ENCODE measurements around the gene MSI2.

DNA sequence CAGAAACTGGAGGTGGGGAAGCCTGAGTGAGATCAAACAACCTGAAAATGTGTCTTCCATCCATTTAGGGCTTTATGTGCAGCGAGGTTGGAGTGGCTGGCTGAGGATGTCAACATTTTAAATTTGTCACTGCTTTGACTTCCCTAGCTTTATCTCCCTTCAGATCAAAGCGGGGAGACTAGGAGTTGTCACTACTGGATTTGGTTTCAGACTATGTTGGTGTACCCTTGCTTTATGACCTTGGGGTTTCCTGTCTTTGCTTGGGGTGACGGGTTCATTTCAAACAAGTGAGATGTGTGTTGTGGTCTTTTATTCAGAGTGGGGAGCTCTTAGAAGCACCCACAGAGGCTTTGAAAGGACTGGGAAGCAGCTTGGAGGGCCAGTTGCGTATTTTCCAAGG is 25.6 kb downstream of the MSI2 start:
- TF ChIP-seq, protein P1, sequence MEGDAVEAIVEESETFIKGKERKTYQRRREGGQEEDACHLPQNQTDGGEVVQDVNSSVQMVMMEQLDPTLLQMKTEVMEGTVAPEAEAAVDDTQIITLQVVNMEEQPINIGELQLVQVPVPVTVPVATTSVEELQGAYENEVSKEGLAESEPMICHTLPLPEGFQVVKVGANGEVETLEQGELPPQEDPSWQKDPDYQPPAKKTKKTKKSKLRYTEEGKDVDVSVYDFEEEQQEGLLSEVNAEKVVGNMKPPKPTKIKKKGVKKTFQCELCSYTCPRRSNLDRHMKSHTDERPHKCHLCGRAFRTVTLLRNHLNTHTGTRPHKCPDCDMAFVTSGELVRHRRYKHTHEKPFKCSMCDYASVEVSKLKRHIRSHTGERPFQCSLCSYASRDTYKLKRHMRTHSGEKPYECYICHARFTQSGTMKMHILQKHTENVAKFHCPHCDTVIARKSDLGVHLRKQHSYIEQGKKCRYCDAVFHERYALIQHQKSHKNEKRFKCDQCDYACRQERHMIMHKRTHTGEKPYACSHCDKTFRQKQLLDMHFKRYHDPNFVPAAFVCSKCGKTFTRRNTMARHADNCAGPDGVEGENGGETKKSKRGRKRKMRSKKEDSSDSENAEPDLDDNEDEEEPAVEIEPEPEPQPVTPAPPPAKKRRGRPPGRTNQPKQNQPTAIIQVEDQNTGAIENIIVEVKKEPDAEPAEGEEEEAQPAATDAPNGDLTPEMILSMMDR (IDR thresholded peaks at IDR 0.05), result no peak
- TF ChIP-seq POLR2A (IDR thresholded peaks at IDR 0.05), result no peak
